GM12878 (cell line): ENCODE results near the gene VCAN. TPM values are rescaled to one million over a fixed set of nuclear protein-coding genes. Genes with fewer than 3 reads are reported as not detected.

Experiments used
- ATAC-seq: fragments of 200-7000 bp; cut with Tn5 transposase; 3 replicates; pipeline ENCODE4 v1.9.1; 2020; ENCODE audit warnings: mild to moderate bottlenecking, moderate library complexity
- BruUV-seq: library from RNA; stranded (reverse); fragments of 400-500 nt; replicated peaks from 2 replicates; lab custom pipeline; 2021; lab: Mats Ljungman, UMichigan
- CTCF ChIA-PET: fragments of 300-600 bp; sonication (Branson Sonifier 250); formaldehyde crosslinking; extraction: SDS; loops from one replicate; lab custom pipeline; 2021; ENCODE audit warnings: inconsistent platforms; lab: Yijun Ruan, JAX
- POLR2A ChIA-PET: fragments of 350-600 bp; formaldehyde crosslinking; extraction: SDS; loops from one replicate; lab custom pipeline; 2021; ENCODE audit warnings: inconsistent platforms; lab: Charles Lee
- RAD21 ChIA-PET: fragments of 300-600 bp; sonication (Branson Sonifier 250); formaldehyde crosslinking; loops from one replicate; lab custom pipeline; 2023; ENCODE audit warnings: antibody characterized with exemption; ENCODE audit not compliant: unreplicated experiment; lab: Charles Lee
- SMC1A ChIA-PET: fragments of 300-600 bp; sonication (Branson Sonifier 250); formaldehyde crosslinking; loops from one replicate; lab custom pipeline; 2023; ENCODE audit not compliant: unreplicated experiment, uncharacterized antibody; lab: Charles Lee
- DNase-seq: peaks from one replicate; pipeline ENCODE4 v3.0.0-alpha.2; 2011; ENCODE audit warnings: low read depth, low spot score
- FAIRE-seq: peaks from 3 replicates; lab custom pipeline; 2011; peaks lifted over from hg19 to GRCh38; lab: Jason Lieb, UNC
- H2AFZ ChIP-seq: 2 replicates; pipeline ENCODE4 v1.6.0; 2011; ENCODE audit warnings: low read depth, low read length, control low read depth; ENCODE audit not compliant: control insufficient read depth
- H3K27ac ChIP-seq: 2 replicates; pipeline ENCODE4 v1.5.1; 2011; ENCODE audit warnings: control low read depth; ENCODE audit not compliant: control insufficient read depth, insufficient read depth
- H3K27me3 ChIP-seq, 2 experiments: replicated peaks in 1 of 2; 2 replicates each; pipeline versions ENCODE4 v1.6.0 to v1.6.1; 2011; ENCODE audit warnings: low read length in 1 of 2; ENCODE audit not compliant: control insufficient read depth in 2 of 2, insufficient read depth in 2 of 2
- H3K36me3 ChIP-seq, 2 experiments: 2 replicates each; pipeline ENCODE4 v1.5.1; 2011; ENCODE audit warnings: low read length in 1 of 2; ENCODE audit not compliant: control insufficient read depth in 2 of 2, insufficient read depth in 2 of 2
- H3K4me1 ChIP-seq: 2 replicates; pipeline ENCODE4 v1.6.1; 2011; ENCODE audit warnings: mild to moderate bottlenecking, low read length, moderate library complexity, mixed read lengths; ENCODE audit not compliant: control insufficient read depth, insufficient read depth
- H3K4me2 ChIP-seq: 2 replicates; pipeline ENCODE4 v1.6.0; 2011; ENCODE audit warnings: control low read depth; ENCODE audit not compliant: control insufficient read depth, insufficient read depth
- H3K4me3 ChIP-seq: fragments of 200-600 bp; sonication (generic); 2 replicates; pipeline ENCODE4 v1.5.1; 2016
- H3K79me2 ChIP-seq: 2 replicates; pipeline ENCODE4 v1.6.0; 2011; ENCODE audit warnings: low read length; ENCODE audit not compliant: control insufficient read depth, insufficient read depth
- H3K9ac ChIP-seq: 2 replicates; pipeline ENCODE4 v1.8.0; 2011; ENCODE audit warnings: low read length, control low read depth, mixed read lengths; ENCODE audit not compliant: control insufficient read depth, insufficient read depth
- H3K9me3 ChIP-seq: replicated peaks from 3 replicates; pipeline ENCODE4 v1.5.1; 2011; ENCODE audit warnings: mild to moderate bottlenecking, low read length; ENCODE audit not compliant: control insufficient read depth, insufficient read depth
- H4K20me1 ChIP-seq: 2 replicates; pipeline ENCODE4 v1.6.0; 2011; ENCODE audit not compliant: control insufficient read depth, insufficient read depth
- CBFB ChIP-seq: IDR thresholded peaks from 2 replicates; pipeline ENCODE4 v1.6.1; 2016; ENCODE audit warnings: antibody characterized with exemption, low read depth
- EGR1 ChIP-seq, 2 experiments: IDR thresholded peaks; 1 replicate in 1 of 2; 2 replicates in 1 of 2; pipeline ENCODE4 v1.6.1; 2011 to 2012; ENCODE audit warnings: low read depth in 2 of 2, low read length in 2 of 2, borderline replicate concordance in 1 of 2, mild to moderate bottlenecking in 1 of 2, moderate library complexity in 1 of 2
- HDAC2 ChIP-seq: fragments of 200-600 bp; sonication (generic); IDR thresholded peaks from 2 replicates; pipeline ENCODE4 v1.6.1; 2017
- HDGF ChIP-seq: fragments of 450-650 bp; IDR thresholded peaks from 2 replicates; pipeline ENCODE4 v1.6.1; 2016; ENCODE audit warnings: antibody characterized with exemption
- MLLT1 ChIP-seq: fragments of 450-650 bp; IDR thresholded peaks from 2 replicates; pipeline ENCODE4 v1.6.1; 2016; ENCODE audit warnings: mild to moderate bottlenecking
- POLR2A ChIP-seq: IDR thresholded peaks from 2 replicates; pipeline ENCODE4 v1.6.1; 2011; ENCODE audit warnings: low read depth, mild to moderate bottlenecking, low read length
- RBBP5 ChIP-seq: fragments of 200-600 bp; sonication (generic); conservative IDR thresholded peaks from 2 replicates; pipeline ENCODE4 v1.6.1; 2016
- RELA ChIP-seq: fragments of 450-650 bp; IDR thresholded peaks from 2 replicates; pipeline ENCODE4 v1.8.0; 2014; ENCODE audit warnings: borderline replicate concordance; ENCODE audit not compliant: partially characterized antibody
- RUNX3 ChIP-seq: IDR thresholded peaks from 2 replicates; pipeline ENCODE4 v1.6.1; 2012; ENCODE audit warnings: low read length, inconsistent platforms
- SIX5 ChIP-seq: IDR thresholded peaks from 2 replicates; pipeline ENCODE4 v1.6.1; 2011; ENCODE audit warnings: mild to moderate bottlenecking, low read depth, low read length, moderate library complexity; ENCODE audit not compliant: severe bottlenecking
- WGBS: methylation state at CpG from one replicate; pipeline ENCODE4 v1.1.6; 2016; ENCODE audit warnings: low lambda C conversion rate; ENCODE audit not compliant: insufficient replicate concordance, insufficient coverage; ENCODE audit errors: missing lambda C conversion rate; 5-methylcytosine and 5-hydroxymethylcytosine counted together
- in situ Hi-C: fragments of 300-500 bp; cut with MboI; formaldehyde crosslinking; loops from 9 replicates; pipeline ENCODE4 v1.14.3; 2018; ENCODE audit warnings: mixed read lengths
- intact Hi-C: fragments of 100-400 bp; cut with micrococcal nuclease; formaldehyde crosslinking; loops from one replicate; pipeline ENCODE4 v1.14.2; 2022; ENCODE audit not compliant: unreplicated experiment
- polyA plus RNA-seq, 11 experiments: library from polyadenylated mRNA; depleted of rRNA in 4 of 11; unstranded in 6 of 11; stranded (reverse) in 5 of 11; fragments of >200 nt; fragmentation: Nextera tagmentation in 4 of 11; fragmentation: Illumina TruSeq in 1 of 11; extraction: Ambion mirVana in 4 of 11; extraction: Trizol in 1 of 11; gene quantifications; 1 replicate in 1 of 11; 2 replicates in 10 of 11; pipeline versions ENCODE4 v1.2.1 to v1.2.3, GENCODE V29; 2011 to 2016; ENCODE audit warnings: inconsistent platforms in 2 of 11, missing spikeins in 2 of 11, low read depth in 1 of 11
- total RNA-seq, 4 experiments: library from RNA; depleted of rRNA in 3 of 4; stranded (reverse); fragments of >200 nt in 3 of 4; fragmentation: Illumina TruSeq in 1 of 4; extraction: Trizol in 1 of 4; gene quantifications; 2 replicates each; pipeline versions ENCODE4 v1.2.1 to v1.2.3, GENCODE V29; 2013 to 2021

VCAN gene
- total and polyA plus RNA-seq, 10 of the 15 experiments (the other 5 are each of a cell fraction or from before 2014, with no cell fraction given) = 1.2 to 15.2 (median 4.5) TPM

- BruUV-seq = no TSS peak
- no peak overlapping the region for H3K9ac ChIP-seq
- SMC1A ChIA-PET = interaction anchor here (1.0 to 3.1 kb wide), 7 partner anchors 915 to 1210 kb away, joined by 3 to 11 read pairs (median 3); no protein-coding TSS in a partner anchor
- intact Hi-C loops = loop anchor here (5.0 to 10.0 kb wide), 2 partner anchors 90 to 487 kb away; partner anchors contain the start of genes TMEM167A, VCAN and XRCC4
- H4K20me1 ChIP-seq = no peaks in the 10 kb centered on the region
- RAD21 ChIA-PET = interaction anchor here (0.6 to 1.6 kb wide), 2 partner anchors 920 to 1251 kb away, joined by 3 to 5 read pairs; no protein-coding TSS in a partner anchor
- FAIRE-seq = no peak
- TF ChIP-seq RUNX3 = no peak
- no peak for TF ChIP-seq SIX5
- no peak for TF ChIP-seq MLLT1
- no peak for TF ChIP-seq HDAC2
- no peak for TF ChIP-seq POLR2A
- TF ChIP-seq EGR1 (IDR thresholded peaks at IDR 0.05; ENCODE audit: borderline replicate concordance in 1 of 2, low read depth in 2 of 2, low read length in 2 of 2) = no peak
- no peak for TF ChIP-seq HDGF
- no peak for TF ChIP-seq RBBP5
- no peak for TF ChIP-seq RELA
- no peak for TF ChIP-seq CBFB
- TF ChIP-seq, all 136 proteins: peak for 0
- Histone ChIP-seq H3K9me3 (no peaks in the 10 kb centered on the region), H3K4me3 (no peak overlapping the region), H3K27ac (no peak overlapping the region), H3K4me1 (no peaks in the 10 kb centered on the region), H3K4me2 (no peak overlapping the region), H2AFZ (no peak overlapping the region), H3K36me3 (no peaks in the 10 kb centered on the region), H3K27me3 (peaks cover 0 to 2% of the 10 kb centered on the region in 2 experiments; a peak in 1 of 4 replicates), H3K79me2 (no peaks in the 10 kb centered on the region)
- DNase-seq = no peak
- CTCF ChIA-PET = interaction anchor here (0.6 to 4.3 kb wide), 6 partner anchors 11 to 1249 kb away, joined by 3 to 39 read pairs (median 4); no protein-coding TSS in a partner anchor
- 65% methylated on average over 1 of the region's 1 CpG for WGBS
- POLR2A ChIA-PET = no interaction called here
- in situ Hi-C loops = loop anchor here (5.0 to 10.0 kb wide), 2 partner anchors 917 to 1215 kb away; no protein-coding TSS in a partner anchor
- no peak for ATAC-seq
Measured at GRCh38 chr5:83562071-83562606, 90.6 kb downstream of the VCAN start.
